ENCODE measurements around the gene MRGPRE.

DNA sequence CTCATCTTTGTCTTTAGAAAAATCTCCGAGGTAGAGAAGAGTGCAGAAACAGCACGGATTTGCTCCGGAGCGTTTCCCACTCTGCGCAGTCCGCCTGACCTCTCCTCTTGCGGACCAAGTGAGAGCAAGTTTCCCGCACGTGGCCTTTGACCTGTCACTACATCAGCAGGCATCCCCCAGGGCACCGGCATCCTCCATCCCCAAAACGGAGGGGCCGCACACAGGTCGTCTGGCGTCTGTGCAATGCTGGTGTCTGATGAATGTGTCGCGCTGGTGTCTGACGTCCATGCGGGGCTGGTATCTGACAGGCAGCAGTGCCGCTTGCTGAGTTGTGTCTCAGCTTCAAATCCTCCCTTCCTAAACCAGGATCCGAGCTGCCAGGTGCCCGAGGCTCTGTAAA, 739 bp upstream of the MRGPRE start:
- TF ChIP-seq, protein P1, sequence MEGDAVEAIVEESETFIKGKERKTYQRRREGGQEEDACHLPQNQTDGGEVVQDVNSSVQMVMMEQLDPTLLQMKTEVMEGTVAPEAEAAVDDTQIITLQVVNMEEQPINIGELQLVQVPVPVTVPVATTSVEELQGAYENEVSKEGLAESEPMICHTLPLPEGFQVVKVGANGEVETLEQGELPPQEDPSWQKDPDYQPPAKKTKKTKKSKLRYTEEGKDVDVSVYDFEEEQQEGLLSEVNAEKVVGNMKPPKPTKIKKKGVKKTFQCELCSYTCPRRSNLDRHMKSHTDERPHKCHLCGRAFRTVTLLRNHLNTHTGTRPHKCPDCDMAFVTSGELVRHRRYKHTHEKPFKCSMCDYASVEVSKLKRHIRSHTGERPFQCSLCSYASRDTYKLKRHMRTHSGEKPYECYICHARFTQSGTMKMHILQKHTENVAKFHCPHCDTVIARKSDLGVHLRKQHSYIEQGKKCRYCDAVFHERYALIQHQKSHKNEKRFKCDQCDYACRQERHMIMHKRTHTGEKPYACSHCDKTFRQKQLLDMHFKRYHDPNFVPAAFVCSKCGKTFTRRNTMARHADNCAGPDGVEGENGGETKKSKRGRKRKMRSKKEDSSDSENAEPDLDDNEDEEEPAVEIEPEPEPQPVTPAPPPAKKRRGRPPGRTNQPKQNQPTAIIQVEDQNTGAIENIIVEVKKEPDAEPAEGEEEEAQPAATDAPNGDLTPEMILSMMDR (IDR thresholded peaks at IDR 0.05), result no peak
- TF ChIP-seq EP300 (IDR thresholded peaks at IDR 0.05) (no peak), POLR2A (IDR thresholded peaks at IDR 0.05; ENCODE audit: low read depth) (no peak), POLR2AphosphoS5 (IDR thresholded peaks at IDR 0.05) (no peak)
